ENCODE measurements around the gene CDCA3.

CDCA3 gene

DNA sequence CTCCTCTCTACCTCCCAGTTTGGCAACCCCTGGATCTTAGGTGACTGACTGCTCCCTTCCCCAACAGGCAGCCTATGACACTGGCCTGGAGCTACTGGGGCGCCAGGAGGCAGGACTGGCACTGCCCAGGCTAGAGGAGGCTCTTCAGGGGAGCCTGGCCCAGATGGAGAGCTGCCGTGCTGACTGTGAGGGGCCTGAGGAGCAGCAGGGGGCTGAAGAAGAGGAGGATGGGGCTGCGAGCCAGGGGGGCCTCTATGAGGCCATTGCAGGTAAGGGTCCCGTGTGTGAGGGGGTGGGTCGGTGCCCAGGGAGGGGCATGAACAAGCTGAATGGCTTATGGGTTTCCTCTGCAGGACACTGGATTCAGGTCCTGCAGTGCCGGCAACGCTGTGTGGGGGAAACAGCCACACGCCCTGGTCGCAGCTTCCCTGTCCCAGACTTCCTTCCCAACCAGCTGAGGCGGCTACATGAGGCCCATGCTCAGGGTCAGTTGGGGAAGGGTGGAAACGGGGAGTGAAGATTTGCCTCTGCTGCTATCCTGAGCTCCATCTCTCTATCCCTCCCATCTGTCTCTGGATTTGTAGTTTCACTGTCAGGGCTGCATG is 20.7 kb downstream of the CDCA3 start:
- DNase-seq (ENCODE audit: low read depth) = no peak
- H3K4me3 ChIP-seq (ENCODE audit: low read depth, low read length) = no peak overlapping the region
- TF ChIP-seq, protein P1, sequence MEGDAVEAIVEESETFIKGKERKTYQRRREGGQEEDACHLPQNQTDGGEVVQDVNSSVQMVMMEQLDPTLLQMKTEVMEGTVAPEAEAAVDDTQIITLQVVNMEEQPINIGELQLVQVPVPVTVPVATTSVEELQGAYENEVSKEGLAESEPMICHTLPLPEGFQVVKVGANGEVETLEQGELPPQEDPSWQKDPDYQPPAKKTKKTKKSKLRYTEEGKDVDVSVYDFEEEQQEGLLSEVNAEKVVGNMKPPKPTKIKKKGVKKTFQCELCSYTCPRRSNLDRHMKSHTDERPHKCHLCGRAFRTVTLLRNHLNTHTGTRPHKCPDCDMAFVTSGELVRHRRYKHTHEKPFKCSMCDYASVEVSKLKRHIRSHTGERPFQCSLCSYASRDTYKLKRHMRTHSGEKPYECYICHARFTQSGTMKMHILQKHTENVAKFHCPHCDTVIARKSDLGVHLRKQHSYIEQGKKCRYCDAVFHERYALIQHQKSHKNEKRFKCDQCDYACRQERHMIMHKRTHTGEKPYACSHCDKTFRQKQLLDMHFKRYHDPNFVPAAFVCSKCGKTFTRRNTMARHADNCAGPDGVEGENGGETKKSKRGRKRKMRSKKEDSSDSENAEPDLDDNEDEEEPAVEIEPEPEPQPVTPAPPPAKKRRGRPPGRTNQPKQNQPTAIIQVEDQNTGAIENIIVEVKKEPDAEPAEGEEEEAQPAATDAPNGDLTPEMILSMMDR (IDR thresholded peaks at IDR 0.05; ENCODE audit: low read depth, low read length, missing control alignments) = no peak

DNA sequence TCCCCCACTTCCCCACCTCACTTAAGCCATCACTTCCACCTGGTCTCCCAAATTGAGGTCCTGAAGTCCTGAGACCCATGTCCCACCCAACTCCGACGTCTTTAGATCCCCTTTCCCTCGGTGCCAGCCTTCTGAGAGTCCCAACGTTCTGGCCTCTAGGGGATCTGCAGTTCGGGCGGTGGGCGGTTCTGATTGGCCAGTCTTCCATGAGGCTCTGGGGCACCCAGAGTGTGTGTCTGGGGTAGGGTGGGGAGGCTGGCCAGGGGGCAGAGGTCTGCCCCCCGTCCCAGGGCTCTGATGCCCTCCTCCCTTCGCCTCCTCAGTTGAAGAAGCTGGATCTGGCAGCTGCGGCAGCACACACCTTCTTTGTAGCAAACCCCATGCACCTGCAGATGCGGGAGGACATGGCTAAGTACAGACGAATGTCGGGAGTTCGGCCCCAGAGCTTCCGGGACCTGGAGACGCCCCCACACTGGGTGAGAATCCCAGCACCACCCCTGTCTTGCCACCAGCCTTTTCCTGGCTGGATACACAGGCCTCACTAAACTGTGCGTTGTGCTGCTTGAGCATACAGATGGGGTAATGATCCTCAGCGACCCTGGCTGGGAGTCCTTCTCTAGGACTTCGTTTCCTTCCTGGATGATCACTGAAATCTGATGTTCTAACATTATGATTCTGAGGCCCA is 21.4 kb downstream of the CDCA3 start:
- H3K4me3 ChIP-seq (ENCODE audit: low read depth, low read length) = 0 out of 2 replicates have a peak overlapping the region, but pooled peaks have one; percentile 38
- TF ChIP-seq, protein P1 (IDR thresholded peaks at IDR 0.05; ENCODE audit: low read depth, low read length, missing control alignments) = peak; percentile 13
- no peak for DNase-seq (ENCODE audit: low read depth)

DNA sequence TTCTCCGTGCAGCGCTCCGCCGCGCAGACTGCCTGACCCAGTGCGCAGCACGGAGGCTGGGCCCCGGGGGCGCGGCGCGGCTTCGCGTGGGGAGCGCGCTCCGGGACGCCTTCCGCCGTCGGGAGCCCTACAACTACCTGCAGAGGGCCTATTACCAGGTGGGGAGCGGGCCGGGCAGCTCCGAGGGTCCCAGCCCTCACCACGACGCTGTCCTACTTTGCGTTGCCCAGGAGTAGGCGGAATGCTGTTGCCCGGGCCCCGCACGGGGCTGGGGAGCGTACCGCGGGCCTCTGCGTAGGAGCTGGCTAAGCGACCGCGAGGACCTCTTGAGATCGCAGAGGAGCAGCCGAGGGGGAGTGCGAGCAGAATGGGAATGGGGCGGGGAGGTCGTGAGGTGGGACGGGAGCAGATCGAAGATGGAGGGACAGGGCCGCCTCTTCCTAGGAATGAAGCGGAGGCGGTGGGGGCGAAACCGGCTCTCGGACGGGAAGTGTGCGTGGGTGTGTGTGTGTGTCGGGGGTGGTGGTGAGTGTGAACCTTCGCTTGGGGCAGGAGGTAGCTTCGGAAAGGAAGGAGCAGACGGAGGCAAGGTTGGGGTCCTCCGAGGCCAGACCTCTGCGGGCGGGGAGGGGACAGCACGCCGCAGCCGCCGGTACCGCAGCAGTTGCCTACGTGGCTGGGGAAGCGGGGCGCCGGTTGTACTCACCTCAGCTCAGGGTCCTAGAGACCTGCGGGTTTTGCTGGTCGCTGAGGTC is 22.1 kb downstream of the CDCA3 start:
- DNase-seq (ENCODE audit: low read depth) = no peak
- H3K4me3 ChIP-seq (ENCODE audit: low read depth, low read length) = peak overlapping the region; percentile 38
- TF ChIP-seq, protein P1 (IDR thresholded peaks at IDR 0.05; ENCODE audit: low read depth, low read length, missing control alignments) = no peak

DNA sequence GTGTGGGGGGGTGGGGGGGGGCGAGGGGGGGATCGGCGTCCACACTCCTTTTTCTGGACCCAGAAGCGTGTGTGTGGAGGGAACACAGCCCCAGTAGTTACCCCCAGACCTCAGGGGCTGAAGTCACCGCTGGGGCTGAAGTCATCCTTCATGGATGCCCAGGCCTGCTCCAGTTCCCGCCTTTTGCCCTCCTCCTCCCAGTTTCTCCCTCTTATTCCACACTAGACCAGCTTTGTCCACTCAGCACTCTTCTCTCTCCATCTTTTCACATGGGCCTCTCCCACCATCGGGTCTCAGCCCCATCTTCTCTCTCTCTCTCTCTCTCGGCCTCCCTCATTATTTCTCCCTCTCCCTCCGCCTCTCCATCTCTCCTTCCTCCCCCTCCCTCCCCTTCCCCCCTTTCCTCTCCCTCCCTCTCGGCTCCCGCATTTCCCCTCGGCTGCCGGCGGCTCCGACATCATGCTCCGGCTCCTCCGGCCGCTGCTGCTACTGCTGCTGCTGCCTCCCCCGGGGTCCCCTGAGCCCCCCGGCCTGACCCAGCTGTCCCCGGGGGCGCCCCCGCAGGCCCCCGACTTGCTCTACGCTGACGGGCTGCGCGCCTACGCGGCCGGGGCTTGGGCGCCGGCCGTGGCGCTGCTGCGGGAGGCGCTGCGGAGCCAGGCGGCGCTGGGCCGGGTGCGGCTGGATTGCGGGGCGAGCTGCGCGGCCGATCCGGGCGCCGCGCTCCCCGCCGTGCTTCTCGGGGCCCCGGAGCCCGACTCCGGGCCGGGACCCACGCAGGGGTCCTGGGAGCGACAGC is 22.9 kb downstream of the CDCA3 start, which contains the start of gene P3H3:
Gene P3H3, plus strand, starts transcription at position 426 of the 799 bp plus-strand sequence. Its CDS starts 34 bp downstream, at position 460.
- DNase-seq (ENCODE audit: low read depth) = no peak
- TF ChIP-seq, protein P1 (IDR thresholded peaks at IDR 0.05; ENCODE audit: low read depth, low read length, missing control alignments) = no peak
- peak within 1 kb of the TSS; percentile 38 for H3K4me3 ChIP-seq (ENCODE audit: low read depth, low read length)

DNA sequence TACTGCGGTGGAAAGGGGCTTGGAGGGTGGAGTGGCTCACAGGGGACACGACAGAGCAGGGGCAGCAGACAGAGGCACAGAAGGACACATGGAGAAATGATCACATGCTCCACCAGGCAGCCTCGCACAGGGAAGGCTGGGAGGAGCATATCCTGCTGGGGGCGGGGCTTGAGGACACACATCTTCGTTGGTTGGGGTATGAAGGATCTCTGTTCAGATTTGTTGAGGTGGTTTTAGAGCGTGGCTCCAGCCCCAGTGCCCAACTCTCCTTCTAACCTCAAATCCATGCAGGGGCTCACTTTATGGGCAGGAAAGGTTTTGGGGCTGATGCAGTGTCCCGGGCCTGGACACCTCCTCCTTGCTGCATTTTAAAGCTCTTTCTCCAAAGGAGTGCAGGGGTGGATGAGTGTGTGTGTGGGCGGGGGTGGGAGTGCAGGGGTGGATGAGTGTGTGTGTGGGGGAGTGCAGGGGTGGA is 23.6 kb downstream of the CDCA3 start:
- H3K4me3 ChIP-seq (ENCODE audit: low read depth, low read length) = no peak overlapping the region
- TF ChIP-seq, protein P1 (IDR thresholded peaks at IDR 0.05; ENCODE audit: low read depth, low read length, missing control alignments) = no peak
- DNase-seq (ENCODE audit: low read depth) = no peak

DNA sequence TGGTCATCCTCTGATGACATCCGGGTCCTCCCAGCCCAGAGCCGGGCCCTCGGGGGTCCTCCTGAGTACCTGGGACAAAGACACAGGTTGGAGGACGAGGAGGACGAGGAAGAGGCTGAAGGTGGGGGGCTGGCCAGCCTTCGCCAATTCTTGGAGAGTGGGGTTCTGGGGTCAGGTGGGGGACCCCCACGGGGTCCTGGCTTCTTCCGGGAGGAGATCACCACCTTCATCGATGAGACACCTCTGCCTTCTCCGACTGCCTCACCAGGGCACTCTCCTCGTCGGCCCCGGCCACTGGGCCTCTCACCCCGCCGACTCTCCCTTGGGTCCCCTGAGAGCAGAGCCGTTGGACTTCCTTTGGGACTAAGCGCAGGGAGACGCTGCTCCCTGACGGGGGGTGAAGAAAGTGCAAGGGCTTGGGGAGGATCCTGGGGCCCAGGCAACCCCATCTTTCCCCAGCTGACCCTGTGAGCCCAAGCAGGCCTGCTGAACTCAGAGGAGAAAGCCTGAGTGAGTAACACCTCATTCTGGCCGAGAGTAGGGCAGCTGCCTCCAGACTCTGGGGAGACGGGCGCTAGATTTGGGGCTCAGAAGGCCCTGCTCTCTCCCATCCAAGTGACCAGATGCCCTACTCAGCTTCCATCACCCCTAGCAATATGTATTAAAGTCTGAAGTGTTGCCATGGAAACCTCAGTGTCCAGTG is 24.2 kb downstream of the CDCA3 start:
- no peak overlapping the region for H3K4me3 ChIP-seq (ENCODE audit: low read depth, low read length)
- DNase-seq (ENCODE audit: low read depth) = no peak
- TF ChIP-seq, protein P1 (IDR thresholded peaks at IDR 0.05; ENCODE audit: low read depth, low read length, missing control alignments) = no peak

Measured in GM12864 (cell line).